A673 (cell line): Measurements from ENCODE around the gene SPG7. TPM values are rescaled to one million over a fixed set of nuclear protein-coding genes. Genes with fewer than 3 reads are reported as not detected.

Experiments
- BruUV-seq: library from RNA; stranded (reverse); fragments of 400-500 nt; replicated peaks from 2 replicates; lab custom pipeline; 2021; lab: Mats Ljungman, UMichigan
- CTCF ChIA-PET: fragments of 300-600 bp; sonication (Branson Sonifier 250); formaldehyde crosslinking; loops from one replicate; lab custom pipeline; 2022; ENCODE audit warnings: antibody characterized with exemption; lab: Charles Lee
- POLR2A ChIA-PET: fragments of 300-600 bp; sonication (Branson Sonifier 250); formaldehyde crosslinking; loops from one replicate; lab custom pipeline; 2022; ENCODE audit warnings: antibody characterized with exemption; ENCODE audit not compliant: low non-redundant PET; lab: Charles Lee
- DNase-seq: peaks from one replicate; pipeline ENCODE4 v3.0.0-alpha.2; 2015; ENCODE audit warnings: low spot score
- H3K27ac ChIP-seq: fragments of 200-600 bp; sonication (generic); 2 replicates; pipeline ENCODE4 v1.5.1; 2016; ENCODE audit warnings: mixed run types, low read depth, mild to moderate bottlenecking, mixed read lengths, antibody characterized with exemption, low read length; ENCODE audit not compliant: poor library complexity, severe bottlenecking
- H3K27me3 ChIP-seq: fragments of 200-600 bp; sonication (generic); replicated peaks from 2 replicates; pipeline ENCODE4 v1.6.1; 2017; ENCODE audit warnings: mixed run types, low read depth, mild to moderate bottlenecking, mixed read lengths, antibody characterized with exemption, low read length; ENCODE audit not compliant: insufficient read depth, poor library complexity
- H3K36me3 ChIP-seq: fragments of 200-600 bp; sonication (generic); 2 replicates; pipeline ENCODE4 v1.6.1; 2016; ENCODE audit warnings: mixed run types, mild to moderate bottlenecking, mixed read lengths, antibody characterized with exemption, low read length; ENCODE audit not compliant: insufficient read depth, poor library complexity, severe bottlenecking
- H3K4me1 ChIP-seq: fragments of 200-600 bp; sonication (generic); 2 replicates; pipeline ENCODE4 v1.6.1; 2017; ENCODE audit warnings: mixed run types, mild to moderate bottlenecking, mixed read lengths, antibody characterized with exemption, low read length; ENCODE audit not compliant: insufficient read depth, poor library complexity, severe bottlenecking
- H3K4me3 ChIP-seq: fragments of 200-600 bp; sonication (generic); 2 replicates; pipeline ENCODE4 v1.5.1; 2016; ENCODE audit warnings: low read depth, mixed run types, mild to moderate bottlenecking, mixed read lengths, low read length; ENCODE audit not compliant: poor library complexity, severe bottlenecking
- H3K9me3 ChIP-seq: fragments of 200-600 bp; sonication (generic); 2 replicates; pipeline ENCODE4 v1.6.1; 2016; ENCODE audit warnings: mixed run types, low read depth, mild to moderate bottlenecking, mixed read lengths, antibody characterized with exemption, low read length; ENCODE audit not compliant: poor library complexity, severe bottlenecking
- CTCF ChIP-seq: fragments of 300-800, 200-600 bp; sonication (generic); conservative IDR thresholded peaks from 2 replicates; pipeline ENCODE4 v1.5.1; 2017; ENCODE audit warnings: low read depth, mild to moderate bottlenecking, antibody characterized with exemption, low read length, moderate library complexity, mixed read lengths
- EZH2 ChIP-seq: fragments of 200-600 bp; sonication (generic); IDR thresholded peaks from 2 replicates; pipeline ENCODE4 v1.6.1; 2017; ENCODE audit warnings: borderline replicate concordance, low read depth, mild to moderate bottlenecking, mixed read lengths, antibody characterized with exemption, low read length; ENCODE audit not compliant: poor library complexity, severe bottlenecking
- intact Hi-C: fragments of 100-400 bp; cut with micrococcal nuclease; formaldehyde crosslinking; loops from one replicate; pipeline ENCODE4 v1.10.0; 2022; ENCODE audit not compliant: unreplicated experiment
- total RNA-seq: library from RNA; stranded (reverse); gene quantifications from 2 replicates; pipeline ENCODE4 v1.2.3, GENCODE V29; 2021

SPG7 gene
- total RNA-seq, 1 experiment from 2014 or later: 113 TPM

- Histone ChIP-seq H3K4me3 (no peak overlapping the region), H3K27ac (no peak overlapping the region), H3K4me1 (peaks cover 25% of the 10 kb centered on the region), H3K36me3 (no peaks in the 10 kb centered on the region), H3K9me3 (no peaks in the 10 kb centered on the region), H3K27me3 (no peaks in the 10 kb centered on the region)
- intact Hi-C loops: no loop called here
- CTCF ChIA-PET: interaction anchor here (0.6 kb wide), 1 partner anchor 31 kb away, joined by 3 read pairs; no protein-coding TSS in a partner anchor
- TF ChIP-seq CTCF (no peak), EZH2 (no peak)
- POLR2A ChIA-PET: no interaction called here
- BruUV-seq: no TSS peak
- DNase-seq: no peak
These were observed 40.8 kb upstream of the SPG7 start for GRCh38 chr16:89467382-89467781.

GRCh38 chr16:89472711-89473075 lies 35.5 kb upstream of the SPG7 start:
- BruUV-seq: no TSS peak
- TF ChIP-seq EZH2 (no peak), CTCF (no peak)
- peaks cover 13% of the 10 kb centered on the region for H3K4me1 ChIP-seq
- H3K4me3 ChIP-seq: no peak overlapping the region
- no peaks in the 10 kb centered on the region for H3K9me3 ChIP-seq
- no peak for DNase-seq
- no peaks in the 10 kb centered on the region for H3K27me3 ChIP-seq
- POLR2A ChIA-PET: no interaction called here
- intact Hi-C loops: no loop called here
- CTCF ChIA-PET: no interaction called here
- no peaks in the 10 kb centered on the region for H3K36me3 ChIP-seq
- H3K27ac ChIP-seq: no peak overlapping the region

- TF ChIP-seq EZH2 (no peak), CTCF (no peak)
- Histone ChIP-seq H3K27me3 (no peaks in the 10 kb centered on the region), H3K4me3 (no peak overlapping the region), H3K9me3 (no peaks in the 10 kb centered on the region), H3K36me3 (no peaks in the 10 kb centered on the region), H3K27ac (no peak overlapping the region), H3K4me1 (peaks cover 13% of the 10 kb centered on the region)
- CTCF ChIA-PET: no interaction called here
- intact Hi-C loops: no loop called here
- POLR2A ChIA-PET: no interaction called here
- no TSS peak for BruUV-seq
- no peak for DNase-seq
These were observed 35.0 kb upstream of the SPG7 start for GRCh38 chr16:89473136-89473712.
